H1 (cell line): ENCODE results near the gene GANC. TPM values are rescaled to one million over a fixed set of nuclear protein-coding genes. Genes with fewer than 3 reads are reported as not detected.

Experiments
- CTCF ChIA-PET: fragments of 300-600 bp; sonication (Branson Sonifier 250); formaldehyde crosslinking; loops from one replicate; lab custom pipeline; 2021; ENCODE audit not compliant: partially characterized antibody; lab: Charles Lee
- POLR2A ChIA-PET: fragments of 300-600 bp; sonication (Branson Sonifier 250); formaldehyde crosslinking; loops from one replicate; lab custom pipeline; 2021; ENCODE audit warnings: inconsistent platforms; ENCODE audit not compliant: partially characterized antibody; lab: Charles Lee
- DNase-seq, 2 experiments: peaks; one replicate each; pipeline versions ENCODE4 v3.0.0 to v3.0.0-alpha.2; 2010 to 2022; ENCODE audit warnings: low spot score in 2 of 2, low read depth in 1 of 2, mixed read lengths in 1 of 2
- FAIRE-seq: peaks from 2 replicates; lab custom pipeline; 2011; peaks lifted over from hg19 to GRCh38; lab: Jason Lieb, UNC
- H2AFZ ChIP-seq: 2 replicates; pipeline ENCODE4 v1.8.1; 2012; ENCODE audit warnings: low read length, inconsistent platforms
- H2AK5ac ChIP-seq: 2 replicates; pipeline ENCODE4 v1.6.1; 2013; ENCODE audit warnings: low read depth, low read length
- H2BK120ac ChIP-seq: replicated peaks from 2 replicates; pipeline ENCODE3; 2013; ENCODE audit warnings: low read depth, low read length, inconsistent platforms
- H2BK12ac ChIP-seq: 2 replicates; pipeline ENCODE4 v1.6.1; 2013; ENCODE audit warnings: low read depth, low read length
- H2BK15ac ChIP-seq: 2 replicates; pipeline ENCODE4 v1.6.1; 2013; ENCODE audit warnings: low read length
- H2BK20ac ChIP-seq: 2 replicates; pipeline ENCODE4 v1.6.1; 2013; ENCODE audit warnings: low read length
- H2BK5ac ChIP-seq: 2 replicates; pipeline ENCODE4 v1.6.1; 2013; ENCODE audit warnings: low read depth, low read length
- H3K14ac ChIP-seq: 2 replicates; pipeline ENCODE4 v1.6.1; 2013; ENCODE audit warnings: inconsistent platforms; ENCODE audit not compliant: insufficient read length
- H3K18ac ChIP-seq: 2 replicates; pipeline ENCODE4 v1.6.1; 2013; ENCODE audit warnings: low read length; ENCODE audit errors: extremely low read depth
- H3K23ac ChIP-seq: 2 replicates; pipeline ENCODE4 v1.6.1; 2013; ENCODE audit warnings: inconsistent platforms; ENCODE audit not compliant: insufficient read length
- H3K23me2 ChIP-seq: 2 replicates; pipeline ENCODE4 v1.6.1; 2013; ENCODE audit warnings: low read depth, low read length
- H3K27ac ChIP-seq: 2 replicates; pipeline ENCODE4 v1.6.1; 2011; ENCODE audit warnings: low read depth, low read length, inconsistent platforms
- H3K27me3 ChIP-seq, 4 experiments: replicated peaks in 1 of 4; 1 replicate in 1 of 4; 2 replicates in 3 of 4; pipeline versions ENCODE4 v1.6.1 to v1.8.1; 2011 to 2013; ENCODE audit warnings: low read length in 3 of 4, mild to moderate bottlenecking in 3 of 4, inconsistent platforms in 2 of 4, mixed read lengths in 2 of 4, moderate library complexity in 1 of 4; ENCODE audit not compliant: control insufficient read depth in 3 of 4, insufficient read depth in 3 of 4; ENCODE audit errors: extremely low read depth in 1 of 4
- H3K36me3 ChIP-seq, 4 experiments: 2 replicates each; pipeline versions ENCODE4 v1.6.1 to v1.8.1; 2011 to 2013; ENCODE audit warnings: mild to moderate bottlenecking in 4 of 4, low read length in 3 of 4, moderate library complexity in 2 of 4, control low read depth in 1 of 4, inconsistent platforms in 1 of 4; ENCODE audit not compliant: insufficient read depth in 4 of 4, control insufficient read depth in 2 of 4
- H3K4ac ChIP-seq: replicated peaks from 2 replicates; pipeline ENCODE3; 2013; ENCODE audit warnings: low read length, low read depth, mixed read lengths, inconsistent platforms; ENCODE audit not compliant: insufficient read length
- H3K4me1 ChIP-seq, 4 experiments: replicated peaks in 1 of 4; 1 replicate in 1 of 4; 2 replicates in 3 of 4; pipeline versions ENCODE4 v1.6.1 to v1.8.1; 2011 to 2013; ENCODE audit warnings: low read length in 3 of 4, inconsistent platforms in 2 of 4, mixed read lengths in 1 of 4; ENCODE audit not compliant: insufficient read depth in 4 of 4, control insufficient read depth in 3 of 4
- H3K4me2 ChIP-seq, 2 experiments: 2 replicates each; pipeline versions ENCODE4 v1.6.1 to v1.8.1; 2011 to 2013; ENCODE audit warnings: low read depth in 2 of 2, low read length in 2 of 2, control low read depth in 1 of 2, inconsistent platforms in 1 of 2, mild to moderate bottlenecking in 1 of 2; ENCODE audit not compliant: insufficient read depth in 1 of 2
- H3K4me3 ChIP-seq, 4 experiments: fragments of 200-600, 300-600 bp in 1 of 4; sonication (generic), shearing (Covaris generic), sonication (Bioruptor Twin) in 1 of 4; 2 replicates each; pipeline versions ENCODE4 v1.5.1 to v1.8.1; 2011 to 2016; ENCODE audit warnings: low read length in 4 of 4, low read depth in 3 of 4, control low read depth in 2 of 4, inconsistent platforms in 2 of 4, mild to moderate bottlenecking in 2 of 4, mixed read lengths in 1 of 4, moderate library complexity in 1 of 4; ENCODE audit not compliant: insufficient read depth in 2 of 4; ENCODE audit errors: extremely low read depth in 1 of 4
- H3K56ac ChIP-seq: replicated peaks from 2 replicates; pipeline ENCODE3; 2013; ENCODE audit warnings: low read depth, mild to moderate bottlenecking, mixed read lengths, low read length, inconsistent platforms; ENCODE audit not compliant: insufficient read length
- H3K79me1 ChIP-seq: 2 replicates; pipeline ENCODE4 v1.6.1; 2013; ENCODE audit warnings: low read depth, low read length, control low read depth
- H3K79me2 ChIP-seq, 2 experiments: 2 replicates each; pipeline versions ENCODE4 v1.6.1 to v1.8.1; 2012 to 2013; ENCODE audit warnings: low read length in 2 of 2, mild to moderate bottlenecking in 2 of 2, inconsistent platforms in 1 of 2; ENCODE audit not compliant: insufficient read depth in 2 of 2, control insufficient read depth in 1 of 2
- H3K9ac ChIP-seq, 4 experiments: replicated peaks in 1 of 4; 1 replicate in 1 of 4; 2 replicates in 3 of 4; pipeline versions ENCODE4 v1.6.1 to v1.8.1; 2011 to 2013; ENCODE audit warnings: low read depth in 3 of 4, low read length in 3 of 4, control low read depth in 2 of 4, mild to moderate bottlenecking in 2 of 4, moderate library complexity in 2 of 4, inconsistent platforms in 1 of 4; ENCODE audit errors: extremely low read depth in 1 of 4
- H3K9me3 ChIP-seq, 2 experiments: 2 replicates each; pipeline versions ENCODE4 v1.6.1 to v1.8.1; 2012 to 2013; ENCODE audit warnings: mild to moderate bottlenecking in 2 of 2, moderate library complexity in 2 of 2, control low read depth in 1 of 2, inconsistent platforms in 1 of 2, low read depth in 1 of 2, low read length in 1 of 2, mixed read lengths in 1 of 2; ENCODE audit not compliant: insufficient read depth in 2 of 2
- H4K20me1 ChIP-seq, 2 experiments: replicated peaks in 1 of 2; 2 replicates each; pipeline versions ENCODE3 to v1.8.1; 2011 to 2013; ENCODE audit warnings: inconsistent platforms in 2 of 2, low read length in 2 of 2, mild to moderate bottlenecking in 1 of 2; ENCODE audit not compliant: insufficient read depth in 2 of 2, control insufficient read depth in 1 of 2
- H4K5ac ChIP-seq: 2 replicates; pipeline ENCODE4 v1.6.1; 2013; ENCODE audit warnings: low read length, low read depth, mixed read lengths, inconsistent platforms; ENCODE audit not compliant: insufficient read length
- H4K8ac ChIP-seq: 2 replicates; pipeline ENCODE4 v1.8.0; 2013; ENCODE audit warnings: mild to moderate bottlenecking, moderate library complexity, low read length, inconsistent platforms; ENCODE audit not compliant: insufficient read depth; ENCODE audit errors: extremely low read depth
- H4K91ac ChIP-seq: replicated peaks from 2 replicates; pipeline ENCODE3; 2013; ENCODE audit warnings: low read length, mixed read lengths, inconsistent platforms; ENCODE audit not compliant: insufficient read length
- ASH2L ChIP-seq: fragments of 200-600, 300-600 bp; sonication (generic); IDR thresholded peaks from one replicate; pipeline ENCODE4 v1.7.1; 2017; ENCODE audit warnings: low read length
- BRCA1 ChIP-seq: IDR thresholded peaks from 2 replicates; pipeline ENCODE4 v1.6.1; 2012; ENCODE audit warnings: low read depth, low read length, improper control_type of control experiment
- CHD1 ChIP-seq: IDR thresholded peaks from 2 replicates; pipeline ENCODE4 v1.6.1; 2012; ENCODE audit warnings: low read depth, low read length, improper control_type of control experiment
- CHD2 ChIP-seq: IDR thresholded peaks from 2 replicates; pipeline ENCODE4 v1.6.1; 2012; ENCODE audit warnings: low read length, improper control_type of control experiment
- EZH2 ChIP-seq: fragments of 200-600 bp; sonication (generic); IDR thresholded peaks from 2 replicates; pipeline ENCODE4 v1.7.1; 2012; ENCODE audit warnings: low read depth, mild to moderate bottlenecking, moderate library complexity, low read length, inconsistent platforms; ENCODE audit not compliant: severe bottlenecking
- HDAC6 ChIP-seq: IDR thresholded peaks from one replicate; pipeline ENCODE4 v1.7.1; 2012; ENCODE audit warnings: low read depth, mild to moderate bottlenecking, inconsistent platforms, low read length, moderate library complexity
- JUN ChIP-seq: IDR thresholded peaks from 2 replicates; pipeline ENCODE4 v1.6.1; 2011; ENCODE audit warnings: low read depth, mild to moderate bottlenecking, improper control_type of control experiment, low read length
- KDM4A ChIP-seq: IDR thresholded peaks from one replicate; pipeline ENCODE4 v1.7.1; 2012; ENCODE audit warnings: low read depth, mild to moderate bottlenecking, moderate library complexity, low read length, inconsistent platforms; ENCODE audit not compliant: severe bottlenecking
- MAX ChIP-seq: IDR thresholded peaks from 2 replicates; pipeline ENCODE4 v1.6.1; 2012; ENCODE audit warnings: inconsistent platforms
- NANOG ChIP-seq: IDR thresholded peaks from 2 replicates; pipeline ENCODE4 v1.6.1; 2011; ENCODE audit warnings: low read length, low read depth, mild to moderate bottlenecking, inconsistent platforms; ENCODE audit not compliant: insufficient read depth, poor library complexity, severe bottlenecking
- RBBP5 ChIP-seq: IDR thresholded peaks from 2 replicates; pipeline ENCODE4 v1.7.1; 2012; ENCODE audit warnings: low read depth, mild to moderate bottlenecking, inconsistent platforms, low read length, moderate library complexity, borderline replicate concordance
- SRF ChIP-seq: IDR thresholded peaks from 2 replicates; pipeline ENCODE4 v1.6.1; 2011; ENCODE audit warnings: mild to moderate bottlenecking, low read depth, low read length, moderate library complexity
- TBP ChIP-seq: IDR thresholded peaks from 2 replicates; pipeline ENCODE4 v1.6.1; 2011; ENCODE audit warnings: low read depth, low read length, improper control_type of control experiment
- ZNF274 ChIP-seq: IDR thresholded peaks from 2 replicates; pipeline ENCODE4 v1.7.0; 2012; ENCODE audit warnings: low read length, borderline replicate concordance; ENCODE audit errors: extremely low read depth
- WGBS, 2 experiments: shearing (Covaris generic) in 1 of 2; methylation state at CpG; one replicate each; pipeline versions ENCODE4 v1.1.6 to v1.1.7; 2013 to 2015; ENCODE audit warnings: low lambda C conversion rate in 2 of 2, mixed read lengths in 2 of 2, inconsistent platforms in 1 of 2, low coverage in 1 of 2, missing lambda C conversion rate in 1 of 2; ENCODE audit not compliant: insufficient replicate concordance in 2 of 2, insufficient coverage in 1 of 2, insufficient read length in 1 of 2; ENCODE audit errors: extremely low coverage in 1 of 2, missing lambda C conversion rate in 1 of 2; 5-methylcytosine and 5-hydroxymethylcytosine counted together
- polyA plus RNA-seq, 7 experiments: library from polyadenylated mRNA; depleted of rRNA in 3 of 7; stranded (reverse) in 5 of 7; unstranded in 2 of 7; fragments of >200 nt in 5 of 7; fragments of 200-250 nt in 2 of 7; gene quantifications; 1 replicate in 5 of 7; 2 replicates in 1 of 7; 4 replicates in 1 of 7; pipeline versions ENCODE4 v1.2.1 to v1.2.3, GENCODE V29; 2011 to 2013; ENCODE audit warnings: missing spikeins in 2 of 7, mixed read lengths in 2 of 7
- total RNA-seq: library from RNA; stranded (reverse); fragmentation: NEBNext Ultra II Directional; extraction: Animal tissue kit (Norgen Biotek cat#: 25700); gene quantifications from 2 replicates; pipeline ENCODE4 v1.2.1, GENCODE V29; 2021

The GANC gene
- total and polyA plus RNA-seq, 2 of the 8 experiments (the other 6 are each of a cell fraction or from before 2014, with no cell fraction given): 6.8 to 14.4 TPM

GRCh38 chr15:42306681-42307080 lies 33.7 kb downstream of the GANC start:
- no peak for DNase-seq
- no peak overlapping the region for H2AK5ac ChIP-seq
- H3K79me2 ChIP-seq: no peaks in the 10 kb centered on the region
- no peak overlapping the region for H3K56ac ChIP-seq
- H2BK15ac ChIP-seq: no peak overlapping the region
- no peak overlapping the region for H3K4me2 ChIP-seq
- H2BK5ac ChIP-seq: no peak overlapping the region
- no peak for FAIRE-seq
- H2AFZ ChIP-seq: no peak overlapping the region
- no peak overlapping the region for H2BK120ac ChIP-seq
- H3K9me3 ChIP-seq: no peaks in the 10 kb centered on the region; a peak in 1 of 4 replicates
- no peak overlapping the region for H2BK12ac ChIP-seq
- no peaks in the 10 kb centered on the region for H3K27me3 ChIP-seq
- no peaks in the 10 kb centered on the region for H4K20me1 ChIP-seq
- WGBS, 2 experiments: 76% methylated on average over 1 of the region's 1 CpG; no CpG with 5 or more reads in 1 of the 2 experiments
- no peak overlapping the region for H3K27ac ChIP-seq
- ChIA-PET CTCF (interaction anchor here (0.9 kb wide), 1 partner anchor 11 kb away, joined by 3 read pairs; no protein-coding TSS in a partner anchor), POLR2A (no interaction called here)
- no peak overlapping the region for H2BK20ac ChIP-seq
- no peak overlapping the region for H3K9ac ChIP-seq
- TF ChIP-seq NANOG (no peak), TBP (no peak), JUN (no peak), SRF (no peak), RBBP5 (no peak), CHD2 (no peak), KDM4A (no peak), MAX (no peak), CHD1 (no peak), ZNF274 (no peak), HDAC6 (no peak), EZH2 (no peak), ASH2L (no peak), BRCA1 (no peak)
- no peak overlapping the region for H3K23ac ChIP-seq
- H3K4me3 ChIP-seq: no peak overlapping the region
- H4K91ac ChIP-seq: no peak overlapping the region
- no peak overlapping the region for H3K14ac ChIP-seq
- H3K4ac ChIP-seq: no peak overlapping the region
- H4K8ac ChIP-seq: no peak overlapping the region
- H3K36me3 ChIP-seq: no peaks in the 10 kb centered on the region
- H3K18ac ChIP-seq: no peak overlapping the region
- no peaks in the 10 kb centered on the region for H3K23me2 ChIP-seq
- no peaks in the 10 kb centered on the region for H3K79me1 ChIP-seq
- no peak overlapping the region for H4K5ac ChIP-seq
- H3K4me1 ChIP-seq: no peaks in the 10 kb centered on the region
